Thymus (tissue), 11 donors: Measurements from ENCODE around the gene SRP68. TPM values are rescaled to one million over a fixed set of nuclear protein-coding genes. Genes with fewer than 3 reads are reported as not detected.

Experiments used
- DNase-seq, 9 donors: peaks; one replicate each; pipeline ENCODE4 v3.0.0-alpha.2; 2013; ENCODE audit warnings: low spot score in 9 of 9, low read depth in 6 of 9, missing footprints in 1 of 9
- H3K27ac ChIP-seq, 2 donors: one replicate each; pipeline ENCODE4 v1.5.1; 2013; ENCODE audit warnings: control low read depth in 1 of 2, low read depth in 1 of 2, low read length in 1 of 2, mild to moderate bottlenecking in 1 of 2, moderate library complexity in 1 of 2
- H3K27me3 ChIP-seq, 2 donors: one replicate each; pipeline ENCODE4 v1.5.1; 2013; ENCODE audit warnings: low read length in 1 of 2; ENCODE audit not compliant: control insufficient read depth in 2 of 2, insufficient read depth in 1 of 2
- H3K36me3 ChIP-seq, 2 donors: one replicate each; pipeline ENCODE4 v1.5.1; 2013; ENCODE audit warnings: low read length in 1 of 2, mild to moderate bottlenecking in 1 of 2, moderate library complexity in 1 of 2; ENCODE audit not compliant: control insufficient read depth in 2 of 2, insufficient read depth in 2 of 2
- H3K4me1 ChIP-seq, 2 donors: one replicate each; pipeline ENCODE4 v1.5.1; 2013; ENCODE audit warnings: low read length in 2 of 2; ENCODE audit not compliant: control insufficient read depth in 2 of 2, insufficient read depth in 2 of 2
- H3K4me3 ChIP-seq, 2 donors: one replicate each; pipeline ENCODE4 v1.5.1; 2013; ENCODE audit warnings: low read length in 2 of 2, control low read depth in 1 of 2, mild to moderate bottlenecking in 1 of 2
- H3K9me3 ChIP-seq, 2 donors: one replicate each; pipeline ENCODE4 v1.5.1; 2013; ENCODE audit warnings: low read length in 1 of 2, mild to moderate bottlenecking in 1 of 2; ENCODE audit not compliant: control insufficient read depth in 2 of 2, insufficient read depth in 1 of 2
- WGBS: extraction: QIAGEN DNeasy Blood & Tissue Kit; methylation state at CpG from one replicate; pipeline ENCODE4 v1.1.7; 2013; 5-methylcytosine and 5-hydroxymethylcytosine counted together
- polyA plus RNA-seq: library from polyadenylated mRNA; stranded (reverse); fragments of 200-250 nt; gene quantifications from one replicate; pipeline ENCODE4 v1.2.3, GENCODE V29; 2013
- total RNA-seq: library from RNA; stranded (reverse); fragments of 120-200 nt; gene quantifications from one replicate; pipeline ENCODE4 v1.2.4, GENCODE V29; 2013
- donor health status: healthy.

Gene SRP68
- total and polyA plus RNA-seq, 2 donors: 19.9 to 47.6 TPM

DNA sequence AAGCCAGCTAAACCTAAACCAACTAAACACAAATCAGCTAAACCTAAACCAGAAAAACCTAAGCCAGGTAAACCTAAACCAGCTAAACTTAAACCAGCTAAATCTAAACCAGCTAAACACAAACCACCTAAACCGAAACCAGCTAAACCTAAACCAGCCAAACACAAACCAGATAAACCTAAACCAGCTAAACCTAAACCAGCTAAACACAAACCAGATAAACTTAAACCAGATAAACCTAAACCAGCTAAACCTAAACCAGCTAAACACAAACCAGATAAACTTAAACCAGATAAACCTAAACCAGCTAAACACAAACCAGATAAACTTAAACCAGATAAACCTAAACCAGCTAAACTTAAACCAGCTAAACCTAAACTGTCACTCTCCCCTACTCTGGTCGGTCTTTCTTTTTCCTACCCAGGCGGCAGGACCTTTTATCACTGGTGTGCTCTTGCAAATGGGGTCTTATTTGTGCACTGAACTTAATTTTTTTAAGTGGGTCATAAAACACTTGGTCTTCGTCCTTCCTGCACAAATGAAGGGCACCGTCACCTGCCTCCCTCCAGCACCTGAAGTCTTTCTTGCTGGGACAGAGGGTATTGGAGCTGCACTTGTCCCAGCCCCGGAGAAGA is 52.4 kb downstream of the SRP68 start:
- no peak for DNase-seq
- H3K36me3 ChIP-seq: no peaks in the 10 kb centered on the region
- no peak overlapping the region for H3K27ac ChIP-seq

DNA sequence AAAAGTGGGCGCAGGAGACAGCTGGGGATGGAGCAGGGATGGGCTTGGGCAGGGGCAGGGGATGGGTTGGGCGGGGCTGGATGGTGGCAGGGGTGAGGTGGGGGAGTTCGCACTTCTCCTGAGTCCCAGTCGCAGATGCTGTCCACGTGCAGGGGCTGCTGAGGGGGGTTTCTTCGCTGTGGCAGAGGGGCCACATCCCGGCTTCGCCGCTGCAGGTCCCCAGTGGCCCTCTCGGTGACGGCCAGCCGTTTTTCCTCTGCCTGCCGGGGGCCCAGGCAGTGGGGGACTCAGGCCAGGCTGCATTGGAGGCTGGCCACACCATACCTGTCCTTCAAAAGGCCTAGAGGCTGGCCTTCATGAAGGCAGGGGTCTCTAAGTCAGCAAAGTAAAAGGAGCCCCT is 53.5 kb downstream of the SRP68 start:
- no peaks in the 10 kb centered on the region for H3K36me3 ChIP-seq
- WGBS: 97% methylated on average over 13 of the region's 13 CpGs
- H3K4me1 ChIP-seq: peaks cover 0 to 18% of the 10 kb centered on the region in 2 donors
- DNase-seq: no peak
- no peak overlapping the region for H3K27ac ChIP-seq
- H3K4me3 ChIP-seq: no peak overlapping the region
- H3K27me3 ChIP-seq: no peaks in the 10 kb centered on the region
- peaks cover 0 to 3% of the 10 kb centered on the region in 2 donors for H3K9me3 ChIP-seq

More for the DNA sequence above, 52.4 kb downstream of the SRP68 start:
- Histone ChIP-seq H3K27me3 (no peaks in the 10 kb centered on the region), H3K9me3 (no peaks in the 10 kb centered on the region), H3K4me3 (no peak overlapping the region), H3K4me1 (peaks cover 0 to 8% of the 10 kb centered on the region in 2 donors)
- 97% methylated on average over 6 of the region's 6 CpGs for WGBS

DNA sequence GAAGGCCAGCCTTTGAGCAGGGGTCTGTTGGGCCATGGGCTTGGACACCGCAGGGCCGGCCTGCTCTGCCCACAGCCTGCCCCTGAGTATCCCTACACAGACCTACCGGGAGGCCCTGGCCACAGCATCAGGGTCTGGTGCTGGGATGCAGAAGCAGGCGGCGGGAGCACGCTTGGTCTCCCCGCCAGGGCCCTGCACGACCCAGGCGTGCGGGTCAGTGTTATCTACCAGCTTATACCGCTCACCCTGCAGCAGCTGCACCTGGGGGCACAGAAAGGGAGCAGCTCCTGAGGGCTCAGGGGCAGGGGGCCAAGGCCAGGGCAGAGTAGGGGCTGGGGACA is 54.0 kb downstream of the SRP68 start:
- peaks cover 0 to 3% of the 10 kb centered on the region in 2 donors for H3K9me3 ChIP-seq
- WGBS: 98% methylated on average over 11 of the region's 11 CpGs
- no peaks in the 10 kb centered on the region for H3K27me3 ChIP-seq
- H3K4me3 ChIP-seq: no peak overlapping the region
- no peaks in the 10 kb centered on the region for H3K36me3 ChIP-seq
- H3K27ac ChIP-seq: no peak overlapping the region
- H3K4me1 ChIP-seq: peaks cover 0 to 18% of the 10 kb centered on the region in 2 donors
- no peak for DNase-seq

DNA sequence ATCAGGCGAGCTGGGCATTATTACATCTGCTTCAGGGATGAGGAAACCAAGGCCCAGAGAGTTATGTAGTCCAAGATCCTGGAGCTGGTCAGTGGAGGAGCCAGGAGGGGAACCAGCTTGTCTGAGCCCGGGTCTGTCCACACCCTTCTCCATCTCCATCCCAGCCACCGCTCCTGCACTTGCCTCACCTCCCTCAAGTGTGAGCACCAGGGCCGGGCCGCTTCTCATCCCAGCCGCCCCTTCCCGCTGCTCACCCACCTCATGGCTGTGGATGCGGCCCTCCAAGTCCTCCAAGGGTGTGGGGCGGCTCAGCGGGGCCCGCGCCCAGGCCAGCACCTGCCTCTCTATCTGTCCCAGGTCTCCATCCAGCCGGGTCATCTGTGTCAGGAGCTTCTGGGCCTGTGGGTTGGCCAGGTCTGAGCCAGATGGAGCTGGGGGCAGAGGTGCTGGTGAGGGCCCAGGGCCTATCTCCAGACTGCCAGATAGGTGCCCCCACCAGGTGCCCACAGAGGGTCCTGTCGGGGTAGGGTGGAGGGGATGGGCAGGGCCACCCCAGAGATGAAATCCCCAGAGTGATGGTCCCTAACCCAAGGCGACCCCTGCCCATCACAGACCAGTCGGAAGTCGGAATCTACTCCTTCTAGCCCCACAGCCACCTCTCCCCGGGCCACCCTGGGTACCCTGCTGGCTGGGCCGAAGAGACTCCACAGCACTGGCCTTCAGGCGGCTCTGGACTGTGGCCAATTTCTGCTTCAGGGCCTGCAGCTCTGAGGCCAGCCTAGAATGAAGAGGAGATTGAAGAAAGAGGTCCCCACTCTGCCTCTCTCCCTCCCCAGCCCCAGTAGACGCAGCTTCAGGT is 54.6 kb downstream of the SRP68 start:
- H3K27me3 ChIP-seq: no peaks in the 10 kb centered on the region
- WGBS: 98% methylated on average over 21 of the region's 21 CpGs

DNA sequence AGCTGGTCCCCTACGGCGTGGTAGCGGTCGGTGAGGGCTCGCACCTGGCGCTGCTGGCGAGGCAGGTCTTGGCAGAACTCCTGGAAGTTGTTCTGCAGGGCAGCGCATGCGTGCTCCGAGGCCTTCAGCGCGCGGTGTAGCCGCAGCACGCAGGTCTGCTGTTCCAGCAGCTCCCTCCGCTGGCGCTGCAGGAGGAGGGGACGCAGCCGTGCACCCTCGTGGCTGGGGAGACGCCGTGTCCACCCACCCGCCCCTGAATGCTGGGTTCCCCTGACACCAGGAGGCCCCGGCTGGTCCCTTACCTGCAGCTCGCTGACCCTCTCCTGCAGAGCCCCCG is 57.4 kb downstream of the SRP68 start:
- peaks cover 0 to 3% of the 10 kb centered on the region in 2 donors for H3K9me3 ChIP-seq
- H3K36me3 ChIP-seq: no peaks in the 10 kb centered on the region
- 91% methylated on average over 26 of the region's 26 CpGs for WGBS
- DNase-seq: no peak
- H3K4me1 ChIP-seq: peaks cover 0 to 14% of the 10 kb centered on the region in 2 donors
- no peak overlapping the region for H3K27ac ChIP-seq
- H3K27me3 ChIP-seq: no peaks in the 10 kb centered on the region
- no peak overlapping the region for H3K4me3 ChIP-seq

More for the DNA sequence above, 54.6 kb downstream of the SRP68 start:
- Histone ChIP-seq H3K4me3 (no peak overlapping the region), H3K27ac (no peak overlapping the region), H3K9me3 (peaks cover 0 to 3% of the 10 kb centered on the region in 2 donors), H3K4me1 (peaks cover 0 to 18% of the 10 kb centered on the region in 2 donors), H3K36me3 (no peaks in the 10 kb centered on the region)
- no peak for DNase-seq

DNA sequence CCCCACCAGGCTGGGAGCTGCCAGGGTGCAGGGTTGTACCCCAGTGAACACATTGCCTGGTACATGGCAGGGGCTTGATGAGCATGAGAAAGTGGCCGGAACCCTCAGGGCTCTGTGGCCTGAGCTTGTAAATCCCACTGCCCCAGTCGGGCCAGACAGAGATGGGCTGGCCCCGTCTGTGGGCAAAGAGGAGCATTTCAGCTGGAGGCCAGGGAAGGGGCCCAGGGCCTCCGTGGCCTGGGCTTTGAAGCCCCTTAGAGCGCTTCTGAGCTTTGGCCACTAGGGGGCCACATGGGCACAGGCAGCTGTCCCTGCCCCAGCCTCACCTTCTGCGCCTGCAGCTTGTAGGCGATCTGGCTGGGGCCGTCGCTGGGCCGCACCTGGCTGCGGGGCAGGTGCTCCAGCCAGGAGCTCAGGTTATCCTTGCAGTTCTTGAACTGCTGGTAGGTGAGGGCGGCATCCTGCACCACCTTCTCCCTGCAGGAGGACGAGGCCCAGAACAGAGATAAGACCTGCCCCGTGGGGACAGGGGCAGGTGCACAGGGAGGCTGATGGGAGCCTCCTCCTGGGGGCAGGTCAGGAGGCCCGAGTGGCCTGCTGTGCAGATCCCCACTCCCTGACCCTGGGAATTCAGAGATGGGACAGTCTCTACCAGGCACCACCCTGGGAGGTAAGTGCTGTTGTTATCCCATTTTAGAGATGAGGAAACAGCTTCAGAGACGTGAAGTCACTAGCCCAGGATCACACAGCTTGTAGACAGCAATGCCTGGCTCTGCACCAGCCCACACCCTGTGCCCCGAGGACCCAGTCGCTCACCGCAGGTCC is 58.0 kb downstream of the SRP68 start:
- DNase-seq: peak; percentile 48 to 85 (median 68)
- H3K9me3 ChIP-seq: peaks cover 0 to 3% of the 10 kb centered on the region in 2 donors
- H3K36me3 ChIP-seq: no peaks in the 10 kb centered on the region
- peaks cover 0 to 11% of the 10 kb centered on the region in 2 donors for H3K4me1 ChIP-seq
- WGBS: 37% methylated on average over 19 of the region's 19 CpGs
- no peak overlapping the region for H3K27ac ChIP-seq
- H3K27me3 ChIP-seq: no peaks in the 10 kb centered on the region
- H3K4me3 ChIP-seq: no peak overlapping the region

DNA sequence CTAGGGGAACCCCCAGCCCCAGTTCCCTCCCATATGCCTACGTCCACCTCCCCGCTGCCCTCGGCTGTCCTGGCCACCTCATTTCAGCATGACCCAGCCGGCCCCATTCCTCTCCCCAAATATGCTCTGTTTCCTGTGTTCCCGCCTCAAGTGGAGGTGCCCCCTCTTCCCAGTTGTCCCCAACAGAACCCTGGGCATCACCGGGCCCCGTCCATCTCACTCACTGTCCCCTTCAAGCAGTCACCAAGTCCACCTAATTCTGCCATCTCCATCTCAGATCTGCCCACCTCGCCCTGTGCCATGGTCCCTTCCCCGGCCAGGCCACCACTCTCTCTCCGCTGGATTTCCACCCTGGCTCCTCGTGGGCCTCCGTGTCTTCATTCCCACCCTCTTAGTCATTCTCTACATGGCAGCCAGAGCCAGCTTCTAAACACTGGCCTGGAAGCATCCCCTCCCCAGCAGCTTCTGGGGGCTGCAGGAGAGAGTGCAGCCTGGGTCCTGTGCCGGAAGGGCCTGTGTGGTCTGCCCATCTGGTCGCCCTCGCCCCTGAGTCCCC is 58.9 kb downstream of the SRP68 start:
- Histone ChIP-seq H3K4me3 (no peak overlapping the region), H3K27ac (no peak overlapping the region), H3K4me1 (peaks cover 0 to 10% of the 10 kb centered on the region in 2 donors), H3K36me3 (no peaks in the 10 kb centered on the region), H3K9me3 (peaks cover 0 to 3% of the 10 kb centered on the region in 2 donors), H3K27me3 (no peaks in the 10 kb centered on the region)
- DNase-seq: no peak
- 92% methylated on average over 15 of the region's 15 CpGs for WGBS

DNA sequence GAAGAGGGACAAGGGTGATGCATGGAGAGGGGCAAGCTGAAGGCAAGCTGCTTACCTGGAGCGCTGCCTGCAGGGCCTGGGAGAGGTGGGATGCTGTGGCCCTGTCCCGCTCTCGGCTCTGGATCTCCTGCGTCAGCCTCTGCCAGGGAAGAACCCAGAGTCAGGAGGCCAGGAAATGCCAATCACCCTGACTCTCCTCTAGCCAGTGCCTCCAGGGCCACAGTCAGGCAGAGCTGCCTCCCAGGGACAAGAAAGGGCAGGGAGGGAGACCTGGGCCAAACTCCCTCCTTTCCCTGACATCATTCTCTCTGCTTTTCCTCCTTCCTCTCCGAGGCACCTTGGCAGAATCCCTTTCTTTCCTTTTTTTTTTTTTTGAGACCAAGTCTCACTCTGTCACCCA is 60.4 kb downstream of the SRP68 start:
- DNase-seq: no peak
- H3K4me3 ChIP-seq: no peak overlapping the region
- no peak overlapping the region for H3K27ac ChIP-seq
- 98% methylated on average over 5 of the region's 5 CpGs for WGBS
- peaks cover 0 to 10% of the 10 kb centered on the region in 2 donors for H3K4me1 ChIP-seq
- H3K27me3 ChIP-seq: no peaks in the 10 kb centered on the region
- H3K36me3 ChIP-seq: no peaks in the 10 kb centered on the region
- peaks cover 0 to 3% of the 10 kb centered on the region in 2 donors for H3K9me3 ChIP-seq
